Effector CD8-positive, alpha-beta T cell (primary cell): Measurements from ENCODE around the gene UBN1.

Experiments used
- DNase-seq: peaks from one replicate; lab custom pipeline; 2025; lab: John Stamatoyannopoulos, UW
- total RNA-seq, 4 experiments: gene quantifications; one replicate each; lab custom pipeline; 2026; lab: John Stamatoyannopoulos, UW

UBN1 gene
- total RNA-seq = 118 to 200 (median 184) reads per million in 4 experiments

GRCh38 chr16:4846901-4847773 is at the start of gene UBN1, which contains the start of gene GLYR1:
UBN1 (plus strand) TSS chr16:4847481; CDS start chr16:4852918, 5,437 bp downstream.
GLYR1 (minus strand) TSS chr16:4847288; CDS start chr16:4847265, 23 bp downstream.
- peak; percentile 99 for DNase-seq

DNA sequence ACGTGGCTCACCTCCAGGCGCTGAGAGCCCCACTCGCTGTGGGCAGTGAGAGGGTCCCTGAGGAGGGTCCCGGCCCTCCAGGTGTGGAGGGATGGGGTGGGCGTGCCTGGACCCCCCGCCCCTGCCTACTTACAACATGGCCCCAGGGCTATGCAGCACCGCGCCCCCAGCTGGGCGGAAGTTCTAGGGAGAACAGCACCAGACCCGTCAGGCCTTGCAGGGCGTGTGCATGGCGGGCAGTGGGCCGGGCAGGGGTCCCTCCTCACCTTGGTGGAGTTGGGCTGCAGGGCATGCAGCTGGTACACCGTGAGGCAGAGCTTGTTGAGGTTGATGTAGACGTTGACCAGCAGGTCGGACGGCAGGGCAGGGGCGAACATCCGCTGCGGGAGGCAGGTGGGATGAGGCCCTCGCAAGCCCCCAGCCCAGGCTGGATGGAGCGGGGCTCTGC is 49.5 kb upstream of the UBN1 start:
- no peak for DNase-seq

DNA sequence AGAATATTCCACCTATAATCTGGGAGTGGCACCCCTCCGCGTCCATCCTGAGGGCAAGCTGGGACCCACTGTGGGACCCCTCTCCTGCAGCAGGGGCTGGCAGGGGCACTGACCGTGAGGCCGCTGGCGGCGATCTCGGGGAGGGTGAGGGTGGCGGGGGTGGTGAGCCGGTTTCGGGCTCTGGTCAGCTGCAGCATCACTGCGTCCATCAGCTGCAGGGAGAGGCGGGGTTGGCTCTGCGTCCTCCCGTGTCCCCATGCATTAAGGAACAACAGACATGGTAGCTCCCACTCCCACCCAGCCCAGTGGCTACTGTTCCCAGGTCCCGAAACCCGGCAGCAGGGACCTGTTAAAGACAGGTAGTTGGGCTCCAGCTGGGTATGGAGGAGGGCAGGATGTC is 48.8 kb upstream of the UBN1 start:
- DNase-seq = no peak

GRCh38 chr16:4799171-4799855 is 48.0 kb upstream of the UBN1 start:
- DNase-seq = no peak

GRCh38 chr16:4800290-4801041 is 46.8 kb upstream of the UBN1 start:
- DNase-seq = no peak

DNA sequence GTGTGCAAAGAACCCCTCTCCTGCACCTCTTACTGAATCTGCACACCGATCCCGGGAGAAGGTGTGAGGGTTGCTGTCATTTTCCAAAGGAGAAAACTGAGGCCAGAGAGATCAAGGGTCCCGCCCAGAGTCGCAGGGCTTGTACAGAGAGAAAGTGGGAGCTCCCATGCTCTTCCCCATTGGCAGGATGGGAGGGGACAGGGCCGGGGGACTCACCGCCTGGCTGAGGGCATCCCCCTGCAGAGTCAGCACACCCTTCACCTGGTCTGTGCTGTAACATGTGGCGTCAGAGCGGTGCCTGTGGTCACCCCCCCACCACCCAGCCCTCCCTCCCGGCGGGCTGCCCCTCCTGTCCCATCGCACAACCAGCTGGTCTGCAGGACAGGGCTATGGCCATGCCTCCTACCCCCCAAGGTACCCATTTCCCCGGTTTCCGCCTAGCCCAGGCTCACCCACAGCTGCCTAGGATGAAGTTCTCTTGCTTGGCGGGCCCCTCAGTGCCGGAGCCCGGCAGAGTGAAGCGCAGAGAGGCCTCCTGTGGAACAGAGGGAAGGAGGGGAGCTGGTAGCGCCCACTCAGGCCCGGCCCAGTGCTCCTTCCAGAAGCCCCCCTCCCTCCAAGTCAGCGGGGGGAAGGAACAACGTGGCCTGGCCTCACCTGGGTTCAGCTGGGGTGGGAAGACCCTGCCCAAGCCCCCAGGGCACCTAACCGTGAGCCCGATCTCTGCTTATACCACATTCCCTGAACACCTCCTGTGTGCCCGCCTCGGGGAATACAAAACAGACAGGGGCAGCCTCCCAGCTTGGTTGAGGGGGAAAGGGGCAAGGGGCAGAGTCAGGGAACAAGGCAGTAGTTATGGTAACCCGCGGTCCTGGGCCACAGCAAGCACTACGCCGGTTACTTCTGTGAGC is 46.0 kb upstream of the UBN1 start:
- no peak for DNase-seq

DNA sequence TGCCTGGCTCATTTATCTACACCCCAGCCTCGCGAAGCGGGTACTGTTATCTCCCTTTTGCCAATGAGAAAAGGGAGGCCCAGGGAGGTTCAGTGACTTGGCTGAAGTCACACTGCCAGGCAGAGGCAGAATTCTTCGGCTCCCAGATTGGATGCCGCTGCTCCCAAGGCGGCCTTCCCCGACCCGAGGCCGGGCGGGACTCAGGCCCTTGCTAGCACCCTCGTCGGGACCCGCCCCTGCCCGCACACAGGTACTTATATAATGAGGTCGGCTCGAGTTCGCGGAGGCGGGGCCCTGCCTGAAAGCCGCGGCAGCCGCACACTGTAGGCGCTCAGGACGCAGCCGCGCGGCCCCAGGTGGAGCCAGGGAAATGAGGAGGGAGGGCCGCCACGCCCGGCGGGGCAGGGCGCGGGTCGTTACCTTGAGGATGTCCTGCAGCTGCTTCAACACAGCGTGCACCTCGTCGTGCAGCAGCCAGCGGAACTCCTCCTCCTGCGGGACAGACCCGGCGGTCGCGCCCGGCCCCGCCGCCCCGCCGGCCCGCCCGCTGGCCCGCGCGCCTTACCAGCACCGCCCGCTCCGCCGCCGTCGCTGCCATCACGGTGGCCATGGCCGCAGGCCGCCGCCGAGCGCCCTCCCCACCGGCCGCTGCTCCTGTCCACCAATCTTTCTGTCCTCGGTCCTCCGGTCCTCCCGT is 45.2 kb upstream of the UBN1 start, which contains the start of gene ROGDI:
ROGDI (minus strand) TSS at position 672 of the 697 bp plus-strand sequence; CDS start at position 610, 62 bp downstream.
- DNase-seq = peak; percentile 72

DNA sequence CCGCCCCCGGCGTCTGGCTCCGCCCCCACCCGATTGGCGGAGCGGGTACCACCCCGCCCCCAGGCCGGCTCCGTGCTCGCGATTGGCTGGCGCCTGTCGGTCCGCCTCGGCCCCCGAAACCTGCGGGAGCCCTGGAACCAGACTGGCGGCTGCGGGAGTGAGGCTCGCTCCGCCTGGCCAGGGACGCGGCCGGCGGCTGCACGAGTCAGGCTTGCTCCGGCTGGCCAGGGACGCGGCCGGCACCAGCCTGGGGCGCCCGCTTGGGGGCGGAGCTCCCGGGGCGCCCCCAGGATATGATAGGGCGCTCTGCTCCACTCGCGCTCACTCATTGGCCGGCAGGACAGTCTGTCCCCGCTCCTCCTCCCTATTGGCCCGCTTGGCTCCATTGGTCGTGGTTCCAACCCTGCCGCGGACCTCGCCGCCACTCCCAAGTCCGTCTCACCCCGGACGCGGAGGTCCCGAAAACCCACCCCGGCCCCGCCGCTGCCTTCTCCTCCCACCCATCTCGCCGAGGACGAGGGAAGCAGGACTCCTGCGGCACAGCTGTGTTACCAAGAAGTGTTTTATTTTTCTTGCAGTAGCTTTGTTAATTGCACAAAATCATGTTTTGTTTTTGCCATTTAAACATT is 44.5 kb upstream of the UBN1 start:
- DNase-seq = peak; percentile 75

DNA sequence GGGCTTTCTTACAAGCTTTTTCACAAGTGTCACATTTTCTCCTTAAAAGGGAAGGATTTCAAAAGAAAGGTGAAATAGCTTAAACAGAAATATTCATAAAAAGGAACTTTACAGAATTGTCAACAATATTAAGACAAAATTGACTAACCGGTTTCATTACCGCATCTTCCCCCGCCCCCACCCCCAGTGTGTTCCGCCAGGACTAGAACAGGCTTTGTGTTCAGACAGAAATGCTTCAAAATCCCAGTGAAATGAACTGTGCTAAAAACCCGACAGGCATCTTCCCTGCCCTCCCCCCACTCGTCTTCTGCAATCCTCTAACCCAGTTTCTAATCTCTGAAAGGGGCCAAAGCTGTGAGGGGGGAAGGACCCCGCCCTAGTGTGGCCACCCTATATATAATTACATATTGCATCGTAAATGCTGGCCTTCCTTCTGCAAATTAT is 43.9 kb upstream of the UBN1 start:
- DNase-seq = no peak

DNA sequence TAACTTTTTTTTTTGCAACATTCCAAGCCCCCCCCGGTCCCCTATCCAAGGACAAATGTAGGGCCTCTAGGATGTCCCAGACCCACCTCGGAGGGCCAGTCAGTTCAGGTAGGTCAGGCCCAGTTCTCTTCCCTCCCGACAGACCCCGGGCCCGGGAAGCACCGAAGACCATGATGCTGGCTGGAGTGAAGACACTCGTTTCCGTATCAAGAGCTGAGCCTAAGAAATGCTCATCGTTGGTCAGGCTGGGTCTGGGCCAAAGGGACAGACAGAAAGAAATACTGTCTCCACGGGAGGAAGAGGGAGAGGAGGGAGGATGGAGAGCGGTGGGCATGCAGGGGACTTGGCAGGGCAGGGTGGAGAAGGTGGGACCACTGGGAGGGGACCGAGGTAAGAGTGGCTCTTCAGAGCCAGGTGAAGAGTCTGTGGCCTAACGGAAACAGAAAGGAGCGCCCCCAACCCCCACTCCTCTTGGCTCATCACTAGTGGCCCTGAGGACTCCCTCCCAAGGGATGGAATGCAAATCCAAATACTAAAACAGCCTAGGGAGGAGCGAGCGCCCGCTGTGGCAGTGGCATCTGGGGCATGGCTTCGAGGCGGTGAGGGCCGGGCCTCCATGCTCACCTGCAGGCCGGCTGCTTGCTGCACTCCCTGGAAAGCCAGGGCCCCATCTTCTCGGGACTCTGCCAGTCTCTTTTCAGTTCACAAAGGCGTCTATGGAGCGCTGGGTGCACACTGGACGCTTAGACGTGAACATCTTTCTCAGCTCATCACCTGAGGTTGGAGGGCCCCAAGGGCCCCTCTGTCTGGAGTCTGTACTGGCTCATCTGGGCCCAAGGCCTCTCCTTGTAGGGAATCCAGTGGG is 43.2 kb upstream of the UBN1 start:
- no peak for DNase-seq

GRCh38 chr16:4805231-4805630 is 42.0 kb upstream of the UBN1 start:
- no peak for DNase-seq

- no peak for DNase-seq
Observed at GRCh38 chr16:4806280-4806679, 41.0 kb upstream of the UBN1 start.

GRCh38 chr16:4811242-4811641 is 36.0 kb upstream of the UBN1 start:
- DNase-seq = no peak

DNA sequence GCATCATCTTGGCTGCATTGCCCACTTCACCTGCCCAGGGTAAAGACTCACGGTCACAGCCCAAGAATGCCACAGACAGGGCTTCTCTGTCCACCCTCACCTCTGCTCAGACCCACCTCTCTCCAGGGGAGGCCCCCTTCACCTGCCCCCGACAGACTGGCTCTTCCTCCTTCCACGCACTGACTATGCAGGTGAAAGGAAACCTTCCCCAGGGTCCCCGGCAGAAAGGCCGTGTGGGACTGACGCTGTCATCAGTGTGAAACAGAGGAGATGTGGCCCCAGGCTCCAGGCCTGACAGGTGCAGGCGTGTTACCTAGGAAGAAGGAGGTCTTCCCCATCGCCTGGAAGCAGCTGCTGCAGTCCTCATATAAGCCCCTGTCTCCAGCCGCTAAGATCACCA is 35.5 kb upstream of the UBN1 start:
- DNase-seq = no peak

- DNase-seq = no peak
Observed at GRCh38 chr16:4813251-4814003, 33.9 kb upstream of the UBN1 start.

GRCh38 chr16:4814046-4814445 is 33.2 kb upstream of the UBN1 start:
- no peak for DNase-seq

DNA sequence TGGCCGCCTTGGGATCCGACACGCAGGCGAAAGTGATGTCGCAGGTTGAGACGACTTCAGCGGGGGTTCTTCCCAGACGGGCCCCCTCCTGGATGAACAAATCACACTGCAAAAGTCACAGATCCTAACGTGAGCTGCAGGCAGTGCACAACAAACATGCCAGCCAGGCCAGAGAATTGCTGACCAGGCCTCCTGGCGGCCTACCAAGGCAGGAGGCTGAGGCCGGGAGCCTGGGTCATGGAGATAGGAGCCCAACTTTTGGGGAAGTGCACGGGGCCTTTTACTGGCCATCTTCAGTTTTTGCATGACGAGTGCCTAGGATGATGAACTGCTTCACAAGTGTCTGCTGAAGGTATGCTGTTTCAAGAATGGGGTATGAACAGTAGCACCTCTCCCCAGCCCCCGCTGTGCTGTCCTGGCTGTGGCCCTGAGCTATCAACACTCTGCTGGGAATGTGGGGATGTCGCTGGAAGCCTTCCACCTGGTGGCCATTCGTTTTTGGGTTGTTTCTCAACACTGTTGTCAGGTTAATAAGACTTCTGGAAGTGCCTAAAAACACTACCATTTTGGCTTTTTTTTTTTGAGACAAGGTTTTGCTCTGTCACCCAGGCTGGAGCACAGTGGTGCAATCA is 32.6 kb upstream of the UBN1 start:
- no peak for DNase-seq

DNA sequence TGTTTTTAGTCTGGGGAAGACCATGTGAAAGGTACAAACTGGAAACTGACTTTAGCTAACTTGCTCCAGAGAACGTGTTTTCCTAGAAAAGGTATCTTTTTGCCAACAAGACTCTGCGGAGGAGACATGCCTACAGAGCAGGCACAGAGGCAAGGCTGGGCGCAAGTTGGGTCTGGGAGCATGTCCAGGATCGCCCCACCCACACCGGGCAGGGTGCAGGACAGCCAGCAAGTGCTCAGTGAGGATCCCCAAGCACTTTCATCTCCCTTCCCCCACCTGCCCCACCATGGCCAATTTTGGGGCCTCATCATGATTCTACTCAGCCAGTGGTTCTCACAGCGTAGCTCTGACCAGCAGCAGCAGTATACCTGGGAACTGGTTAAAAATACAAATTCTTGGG is 26.6 kb upstream of the UBN1 start:
- DNase-seq = no peak
